Measurements from ENCODE around the gene GFOD1. TPM values are rescaled to one million over a fixed set of nuclear protein-coding genes. Genes with fewer than 3 reads are reported as not detected.
"Not testable (repeated sequence)": the region's sequence is repeated elsewhere in the genome, so short reads cannot be mapped to it uniquely, and the experiment has no call there.

The GFOD1 gene
- polyA plus RNA-seq, 12 donors, result 2.1 to 8.9 (median 3.4) TPM; not detected in 1

DNA sequence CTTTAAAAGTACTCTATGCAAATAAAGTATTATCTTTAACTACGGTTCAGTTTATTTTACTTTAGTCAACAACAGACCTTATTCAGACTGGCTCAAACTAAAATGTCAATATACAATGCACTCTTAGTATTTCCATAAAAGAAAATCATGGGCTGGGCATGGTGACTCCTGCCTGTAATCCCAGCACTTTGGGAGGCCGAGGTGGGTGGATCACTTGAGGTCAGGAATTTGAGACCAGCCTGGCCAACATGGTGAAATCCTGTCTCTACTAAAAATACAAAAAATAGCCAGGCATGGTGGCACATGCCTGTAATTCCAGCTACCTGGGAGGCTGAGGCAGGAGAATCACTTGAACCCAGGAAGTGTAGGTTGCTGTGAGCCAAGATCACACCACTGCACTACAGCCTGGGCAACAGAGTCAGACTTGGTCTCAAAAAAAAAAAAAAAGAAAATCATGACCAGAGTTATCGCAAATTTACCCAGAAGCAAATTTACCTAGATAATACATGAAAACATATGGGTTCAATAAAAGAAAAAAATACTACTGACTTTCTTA lies 161.3 kb downstream of the GFOD1 start:
- DNase-seq, result not testable (repeated sequence)

DNA sequence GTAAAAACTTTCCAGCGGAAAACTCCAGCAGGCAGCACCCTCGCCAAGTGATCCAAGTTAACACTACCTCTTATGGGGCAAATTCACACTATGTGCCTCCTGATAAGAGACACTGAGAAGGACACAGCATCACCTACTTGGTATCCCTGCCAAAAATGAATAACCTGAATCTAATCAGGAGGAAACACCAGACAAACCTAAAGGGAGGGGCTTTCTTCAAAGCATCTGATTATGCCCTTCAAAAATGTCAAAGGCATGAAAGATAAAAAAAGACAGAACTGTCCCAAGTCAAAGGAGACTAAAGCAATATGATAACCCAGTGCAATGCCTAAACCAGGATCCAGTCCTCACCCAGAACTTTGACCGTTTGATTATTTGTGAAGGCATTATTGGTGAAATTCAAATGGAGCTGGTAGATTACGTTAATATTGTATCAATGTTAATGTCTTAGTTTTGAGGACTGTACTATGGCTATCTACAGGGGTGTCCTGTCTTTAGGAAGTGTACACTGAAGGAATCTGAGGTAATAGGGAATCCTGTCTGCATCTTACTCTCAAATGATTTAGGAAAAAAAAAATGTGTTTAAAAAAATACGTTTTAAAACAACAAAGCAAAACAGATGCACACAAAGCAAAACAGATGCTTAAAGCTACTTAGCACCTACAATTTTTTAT lies 167.4 kb downstream of the GFOD1 start:
- DNase-seq, result no peak

DNA sequence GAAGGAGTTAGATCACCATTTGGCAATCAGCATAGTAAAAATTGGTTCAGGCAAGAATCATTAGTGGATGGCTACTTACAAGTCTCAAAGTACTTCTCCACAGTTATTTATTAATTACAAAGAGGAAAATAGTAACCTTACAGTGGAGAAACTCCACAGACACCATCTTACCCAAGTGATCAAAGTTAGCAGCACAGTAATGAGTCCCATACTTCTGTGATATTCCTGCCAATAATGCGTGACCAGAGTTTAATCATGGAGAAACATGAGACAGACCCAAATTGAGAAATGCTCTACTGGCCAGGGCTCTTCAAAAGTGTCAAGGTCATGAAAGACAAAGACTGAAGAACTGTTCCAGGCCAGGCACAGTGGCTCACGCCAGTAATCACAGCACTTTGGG lies 168.6 kb downstream of the GFOD1 start:
- DNase-seq, result no peak

DNA sequence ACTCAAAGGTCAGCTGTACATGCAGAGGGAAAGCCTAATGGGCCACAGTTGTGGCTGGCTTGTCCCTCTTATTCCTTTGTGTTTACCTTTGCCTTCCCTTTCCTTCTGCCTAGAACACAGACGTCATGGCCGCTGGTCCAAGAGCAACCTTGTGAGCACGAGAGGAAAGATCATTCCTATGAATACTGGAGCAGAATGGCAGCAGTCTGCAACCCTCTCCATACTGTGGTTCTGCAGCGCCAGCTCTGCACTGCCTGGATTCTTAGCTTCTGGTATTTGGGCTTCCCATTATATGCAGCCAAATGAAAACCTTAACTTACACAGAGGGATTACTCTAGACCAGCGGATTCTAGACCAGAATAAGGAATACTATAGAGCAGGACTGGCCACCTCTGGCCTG lies 171.5 kb downstream of the GFOD1 start:
- no peak for DNase-seq

DNA sequence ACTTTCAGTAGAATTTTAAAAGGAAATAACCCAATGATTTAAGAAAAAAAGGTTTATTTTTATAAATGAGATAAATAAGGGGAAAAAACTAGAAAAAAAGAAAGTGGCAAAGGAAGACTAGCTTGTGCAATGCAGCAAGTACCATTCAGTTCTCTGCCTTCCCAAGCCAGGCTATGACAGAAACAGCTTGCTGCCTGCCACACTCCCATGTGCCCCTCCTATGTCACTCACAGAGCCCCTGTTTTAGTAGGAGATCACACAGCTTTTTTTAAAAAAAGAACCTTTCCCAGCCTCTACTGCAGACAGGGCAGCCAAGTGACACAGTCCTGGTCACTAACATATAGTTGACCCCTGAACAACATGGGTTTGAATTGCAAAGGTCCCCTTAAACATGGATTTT lies 172.6 kb downstream of the GFOD1 start:
- no peak for DNase-seq

DNA sequence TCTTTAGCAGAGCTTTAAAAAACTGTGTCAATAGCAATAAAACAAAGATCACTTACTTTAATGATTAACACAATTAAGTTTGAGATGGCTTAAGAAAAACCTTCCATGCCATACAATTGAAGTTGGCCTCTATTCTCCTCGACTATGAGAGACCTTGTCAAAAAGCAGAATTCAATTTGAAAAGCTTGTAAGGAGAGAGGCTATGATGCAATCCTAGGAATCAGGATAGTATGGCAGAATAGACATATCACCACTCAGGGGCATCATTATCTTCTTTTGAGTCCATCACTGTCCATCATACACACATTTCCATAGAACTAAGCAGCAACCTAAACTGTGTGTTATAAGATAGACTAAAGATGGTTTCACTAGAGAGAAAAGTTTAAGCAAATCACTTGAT lies 176.2 kb downstream of the GFOD1 start:
- DNase-seq, result no peak

DNA sequence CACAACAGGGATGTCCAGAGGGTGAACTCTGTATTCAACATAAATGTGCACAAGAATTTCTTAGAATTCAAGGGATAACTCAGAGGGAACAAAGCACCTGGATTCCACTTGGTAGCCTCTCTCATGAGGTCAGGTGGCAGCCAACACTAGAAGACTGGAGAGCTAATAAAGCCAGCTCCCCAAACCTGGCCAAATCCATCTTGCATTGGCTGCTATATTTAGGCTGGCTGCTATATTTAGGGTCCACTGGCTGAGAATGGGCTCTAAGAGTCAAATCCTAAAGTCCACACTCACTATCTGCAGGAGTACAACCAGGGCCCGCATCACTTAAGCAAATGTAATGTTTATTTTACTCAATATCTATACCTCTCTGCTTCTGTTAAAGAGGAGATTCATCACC lies 179.1 kb downstream of the GFOD1 start:
- DNase-seq, result no peak

Other genes with a start within 250 kb of the GFOD1 start
- 10 to 100 TPM in 11 of 12 donors, not detected in 1; 15.5 to 26.4 (median 19.6) TPM for gene TBC1D7, start 159.1 kb downstream of the GFOD1 start, polyA plus RNA-seq (ENCODE audit: insufficient read length in 12 of 12)
- 10 to 100 TPM in 6 of 12 donors, 1 to 10 TPM in 5, not detected in 1; 8.1 to 20.2 (median 10.1) TPM for gene SIRT5, start 87.0 kb upstream of the GFOD1 start, polyA plus RNA-seq (ENCODE audit: insufficient read length in 12 of 12)
- gene NOL7, start 127.7 kb upstream of the GFOD1 start, polyA plus RNA-seq (ENCODE audit: insufficient read length in 12 of 12), result 100 to 1,000 TPM in 1 of 12 donors, 10 to 100 TPM in 10, not detected in 1; 63.1 to 101 (median 67.0) TPM
- 10 to 100 TPM in 11 of 12 donors, not detected in 1; 17.7 to 53.9 (median 34.5) TPM for gene RANBP9, start 224.2 kb upstream of the GFOD1 start, polyA plus RNA-seq (ENCODE audit: insufficient read length in 12 of 12)

Data from muscle of arm (tissue), 12 donors.